Mesothelial cell of epicardium (in vitro differentiated cells): ENCODE data around the gene PTOV1. TPM values are rescaled to one million over a fixed set of nuclear protein-coding genes. Genes with fewer than 3 reads are reported as not detected.
A peak's percentile ranks its signal among the peaks of the same experiment; 100 is the strongest.

Source experiments
- DNase-seq, 2 experiments: peaks; one replicate each; pipeline ENCODE4 v3.0.0; 2021; ENCODE audit warnings: low spot score in 2 of 2; ENCODE audit not compliant: unreplicated experiment in 2 of 2
- H3K27ac Mint-ChIP-seq: 2 replicates; pipeline ENCODE4 v1.8.0; 2021; ENCODE audit warnings: mixed read lengths
- H3K27me3 Mint-ChIP-seq: 2 replicates; pipeline ENCODE4 v1.8.0; 2021; ENCODE audit warnings: low read depth, mixed read lengths
- H3K36me3 Mint-ChIP-seq: 2 replicates; pipeline ENCODE4 v1.8.0; 2021; ENCODE audit warnings: mixed read lengths
- H3K4me1 Mint-ChIP-seq: 2 replicates; pipeline ENCODE4 v1.8.0; 2021; ENCODE audit warnings: mixed read lengths
- H3K4me3 Mint-ChIP-seq: 2 replicates; pipeline ENCODE4 v1.8.0; 2021; ENCODE audit warnings: mild to moderate bottlenecking, moderate library complexity, mixed read lengths
- H3K9me3 Mint-ChIP-seq: 2 replicates; pipeline ENCODE4 v1.8.0; 2021; ENCODE audit warnings: mixed read lengths
- CTCF ChIP-seq: fragments of 200-600 bp; sonication (generic); IDR thresholded peaks from one replicate; pipeline ENCODE4 v1.5.0; 2021; ENCODE audit warnings: antibody characterized with exemption; ENCODE audit not compliant: unreplicated experiment
- microRNA-seq: library from miRNA; unstranded; fragments of <30 nt; microRNA quantifications from one replicate; pipeline ENCODE4 v1.2.0, GENCODE V29; 2021; ENCODE audit warnings: inconsistent platforms, mixed read lengths
- total RNA-seq: library from RNA; stranded (reverse); gene quantifications from 3 replicates; pipeline ENCODE4 v1.2.1, GENCODE V29; 2021

PTOV1 gene
- total RNA-seq, 1 donor from 2014 or later, result 431 TPM

- H3K27me3 Mint-ChIP-seq, result no peaks in the 10 kb centered on the region
- H3K27ac Mint-ChIP-seq, result no peak overlapping the region
- H3K36me3 Mint-ChIP-seq, result peaks cover 25% of the 10 kb centered on the region
Observed at GRCh38 chr19:49906879-49907564, 56.1 kb downstream of the PTOV1 start.

GRCh38 chr19:49907745-49908446, 56.9 kb downstream of the PTOV1 start:
- Mint-ChIP-seq H3K9me3 (no peaks in the 10 kb centered on the region), H3K27ac (no peak overlapping the region), H3K4me1 (no peaks in the 10 kb centered on the region), H3K27me3 (no peaks in the 10 kb centered on the region), H3K36me3 (peaks cover 28% of the 10 kb centered on the region), H3K4me3 (no peak overlapping the region)
- DNase-seq, result no peak
- TF ChIP-seq CTCF, result no peak

More at GRCh38 chr19:49906879-49907564, 56.1 kb downstream of the PTOV1 start:
- Mint-ChIP-seq H3K4me3 (no peak overlapping the region), H3K9me3 (no peaks in the 10 kb centered on the region), H3K4me1 (no peaks in the 10 kb centered on the region)
- TF ChIP-seq CTCF, result no peak
- DNase-seq, result no peak

- Mint-ChIP-seq H3K4me1 (no peaks in the 10 kb centered on the region), H3K27ac (no peak overlapping the region), H3K36me3 (peaks cover 37% of the 10 kb centered on the region), H3K27me3 (no peaks in the 10 kb centered on the region), H3K9me3 (no peaks in the 10 kb centered on the region), H3K4me3 (no peak overlapping the region)
- TF ChIP-seq CTCF, result no peak
- DNase-seq, result no peak
Observed at GRCh38 chr19:49908480-49909420, 57.8 kb downstream of the PTOV1 start.

GRCh38 chr19:49910179-49910578, 59.2 kb downstream of the PTOV1 start:
- DNase-seq, result no peak
- no peak for TF ChIP-seq CTCF
- peaks cover 45% of the 10 kb centered on the region for H3K36me3 Mint-ChIP-seq
- no peaks in the 10 kb centered on the region for H3K4me1 Mint-ChIP-seq
- H3K27me3 Mint-ChIP-seq, result no peaks in the 10 kb centered on the region
- H3K27ac Mint-ChIP-seq, result no peak overlapping the region
- no peak overlapping the region for H3K4me3 Mint-ChIP-seq
- peaks cover 3% of the 10 kb centered on the region for H3K9me3 Mint-ChIP-seq

Small RNA genes lying within 50 kb of the gene (microRNA-seq; reads per million reads assigned to microRNA genes)
- gene MIR4749 (9.4 reads per million, percentile 31 among the genes with 10 or more reads in this experiment), gene MIR4750 (4.1 reads per million, percentile 12 among the genes with 10 or more reads in this experiment), gene MIR6800 (2.3 reads per million)

Other genes starting within 250 kb of the PTOV1 start
- 26.0 to 28.6 TPM (median 26.9 TPM) in 3 replicates for gene RRAS, start 211.0 kb upstream of the PTOV1 start, total RNA-seq
- 87.3 to 89.9 TPM (median 88.9 TPM) in 3 replicates for gene SCAF1, start 208.9 kb upstream of the PTOV1 start, total RNA-seq
- 89.4 to 101 TPM (median 95.0 TPM) in 3 replicates for gene IRF3, start 185.3 kb upstream of the PTOV1 start, total RNA-seq
- 44.5 to 46.0 TPM (median 44.7 TPM) in 3 replicates for gene BCL2L12, start 185.2 kb upstream of the PTOV1 start, total RNA-seq
- gene PRMT1, start 173.9 kb upstream of the PTOV1 start, total RNA-seq, result 273 to 283 TPM (median 280 TPM) in 3 replicates
- 10.4 to 10.5 TPM (median 10.4 TPM) in 3 replicates for gene ADM5, start 161.6 kb upstream of the PTOV1 start, total RNA-seq
- gene CPT1C, start 160.0 kb upstream of the PTOV1 start, total RNA-seq, result 60.3 to 62.5 TPM (median 60.9 TPM) in 3 replicates
- not detected in 3 replicates for gene TSKS, start 87.9 kb upstream of the PTOV1 start, total RNA-seq
- 84.6 to 89.6 TPM (median 85.2 TPM) in 3 replicates for gene AP2A1, start 84.2 kb upstream of the PTOV1 start, total RNA-seq
- gene FUZ, start 37.9 kb upstream of the PTOV1 start, total RNA-seq, result 23.1 to 25.8 TPM (median 23.2 TPM) in 3 replicates
- gene MED25, start 32.9 kb upstream of the PTOV1 start, total RNA-seq, result 103 to 107 TPM (median 105 TPM) in 3 replicates
- 96.6 to 103 TPM (median 97.8 TPM) in 3 replicates for gene PNKP, start 16.4 kb downstream of the PTOV1 start, total RNA-seq
- 41.8 to 45.3 TPM (median 42.5 TPM) in 3 replicates for gene AKT1S1, start 26.2 kb downstream of the PTOV1 start, total RNA-seq
- gene TBC1D17, start 26.5 kb downstream of the PTOV1 start, total RNA-seq, result 46.8 to 53.7 TPM (median 49.7 TPM) in 3 replicates
- 1.3 to 1.7 TPM (median 1.6 TPM) in 3 replicates for gene IL4I1, start 45.7 kb downstream of the PTOV1 start, total RNA-seq
- 21.7 to 22.7 TPM (median 22.1 TPM) in 3 replicates for gene ATF5, start 78.0 kb downstream of the PTOV1 start, total RNA-seq
- gene NUP62, start 78.3 kb downstream of the PTOV1 start, total RNA-seq, result 67.6 to 78.9 TPM (median 71.8 TPM) in 3 replicates
- gene SIGLEC11, start 110.0 kb downstream of the PTOV1 start, total RNA-seq, result 0.62 to 2.8 TPM (median 1.7 TPM) in 3 replicates
- 40.1 to 42.0 TPM (median 40.6 TPM) in 3 replicates for gene VRK3, start 174.2 kb downstream of the PTOV1 start, total RNA-seq
- 11.1 to 13.1 TPM (median 12.4 TPM) in 3 replicates for gene ZNF473, start 174.8 kb downstream of the PTOV1 start, total RNA-seq